Middle frontal gyrus (tissue), 1 donor: ENCODE measurements around the gene KCNIP1.

Source experiments
- DNase-seq: peaks from one replicate; pipeline ENCODE4 v3.0.0-alpha.2; 2015; ENCODE audit warnings: low spot score; ENCODE audit errors: extremely low spot score

Gene KCNIP1

GRCh38 chr5:170640731-170641588 lies 137.1 kb downstream of the KCNIP1 start:
- no peak for DNase-seq

- no peak for DNase-seq
Observed at GRCh38 chr5:170641589-170642031, 137.8 kb downstream of the KCNIP1 start.

GRCh38 chr5:170642066-170642735 lies 138.4 kb downstream of the KCNIP1 start:
- DNase-seq, result no peak

- no peak for DNase-seq
Observed at GRCh38 chr5:170642776-170643436, 139.1 kb downstream of the KCNIP1 start.

- no peak for DNase-seq
Observed at GRCh38 chr5:170643591-170643990, 139.8 kb downstream of the KCNIP1 start.

GRCh38 chr5:170644501-170644900 lies 140.7 kb downstream of the KCNIP1 start:
- DNase-seq, result no peak

- DNase-seq, result no peak
Observed at GRCh38 chr5:170648541-170648940, 144.7 kb downstream of the KCNIP1 start.

GRCh38 chr5:170650850-170651249 lies 147.0 kb downstream of the KCNIP1 start:
- no peak for DNase-seq

- no peak for DNase-seq
Observed at GRCh38 chr5:170651604-170652277, 147.9 kb downstream of the KCNIP1 start.

- DNase-seq, result no peak
Observed at GRCh38 chr5:170655476-170655875, 151.7 kb downstream of the KCNIP1 start.

- no peak for DNase-seq
Observed at GRCh38 chr5:170655920-170656319, 152.1 kb downstream of the KCNIP1 start.

GRCh38 chr5:170656346-170656745 lies 152.5 kb downstream of the KCNIP1 start:
- DNase-seq, result no peak

- no peak for DNase-seq
Observed at GRCh38 chr5:170660531-170660930, 156.7 kb downstream of the KCNIP1 start.

- no peak for DNase-seq
Observed at GRCh38 chr5:170662966-170663365, 159.1 kb downstream of the KCNIP1 start.

- no peak for DNase-seq
Observed at GRCh38 chr5:170678811-170679210, 175.0 kb downstream of the KCNIP1 start.

GRCh38 chr5:170681013-170681433 lies 177.2 kb downstream of the KCNIP1 start:
- DNase-seq, result no peak

- DNase-seq, result no peak
Observed at GRCh38 chr5:170691657-170692056, 187.8 kb downstream of the KCNIP1 start.

GRCh38 chr5:170693701-170694100 lies 189.9 kb downstream of the KCNIP1 start:
- DNase-seq, result no peak

GRCh38 chr5:170694911-170695310 lies 191.1 kb downstream of the KCNIP1 start:
- DNase-seq, result no peak

- no peak for DNase-seq
Observed at GRCh38 chr5:170697031-170697430, 193.2 kb downstream of the KCNIP1 start.

GRCh38 chr5:170700503-170700902 lies 196.7 kb downstream of the KCNIP1 start:
- no peak for DNase-seq
